Activated effector memory CD4-positive, alpha-beta T cell treated with Interleukin-2 at 50 U/mL for 16 hours (primary cell): ENCODE measurements around the gene CACNG3.
"Not testable (repeated sequence)": the region's sequence is repeated elsewhere in the genome, so short reads cannot be mapped to it uniquely, and the experiment has no call there.

Experiments
- DNase-seq: peaks from one replicate; pipeline ENCODE4 v3.0.0-alpha.2; 2020

Gene CACNG3

GRCh38 chr16:24281466-24281865 is 25.3 kb downstream of the CACNG3 start:
- DNase-seq: no peak

GRCh38 chr16:24282141-24282540 is 26.0 kb downstream of the CACNG3 start:
- DNase-seq: no peak

DNA sequence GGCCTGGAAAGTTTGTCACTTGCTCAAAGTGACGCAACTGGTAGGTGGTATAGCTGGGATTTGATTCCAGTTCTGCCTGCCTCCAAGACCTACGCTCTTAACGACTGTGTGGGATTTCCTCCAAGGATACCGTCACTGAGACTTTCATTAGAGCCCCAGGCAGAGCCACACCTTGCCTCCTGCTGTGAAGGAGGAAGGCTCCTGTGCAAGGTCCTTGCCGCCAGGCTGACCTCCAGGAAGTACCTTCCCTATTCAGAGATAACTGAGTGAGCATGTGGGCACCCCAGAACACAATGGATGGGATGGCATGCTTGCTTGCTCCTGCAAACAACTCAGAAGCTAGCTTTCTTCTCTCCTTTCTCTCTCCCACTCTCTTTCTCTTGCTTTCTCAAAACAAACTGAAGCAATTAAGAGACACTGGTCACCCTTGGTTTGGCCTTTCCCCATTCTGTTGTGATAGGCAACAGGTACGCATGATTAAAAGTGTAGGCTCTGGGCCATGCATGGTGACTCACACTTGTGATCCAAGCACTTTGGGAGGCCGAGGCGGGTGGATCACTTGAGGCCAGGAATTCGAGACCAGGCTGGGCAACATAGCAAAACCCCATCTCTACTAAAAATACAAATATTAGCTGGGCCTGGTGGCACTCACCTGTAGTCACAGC is 30.7 kb downstream of the CACNG3 start:
- no peak for DNase-seq

GRCh38 chr16:24288516-24288915 is 32.4 kb downstream of the CACNG3 start:
- no peak for DNase-seq

- DNase-seq: no peak
Measured at GRCh38 chr16:24289166-24289700, 33.1 kb downstream of the CACNG3 start.

DNA sequence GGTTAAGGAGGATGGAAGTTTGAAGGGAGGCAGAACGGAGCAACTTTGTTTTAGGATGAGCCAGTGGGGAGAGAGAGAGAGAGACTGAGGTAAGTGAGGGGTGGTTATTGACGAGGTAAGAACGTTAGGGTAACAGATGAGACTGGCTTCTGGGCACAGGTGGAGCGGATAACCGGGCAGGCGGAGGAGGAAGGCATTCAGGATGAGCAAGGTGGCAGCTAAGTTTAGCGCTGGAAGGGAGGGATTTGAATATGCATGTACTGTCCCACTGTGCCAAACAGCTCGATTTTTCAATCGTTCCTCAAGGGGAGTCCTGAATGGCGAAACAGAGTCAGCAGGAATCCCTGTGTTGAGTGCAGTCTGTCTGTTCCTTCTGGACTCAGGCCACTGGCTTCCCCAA is 35.8 kb downstream of the CACNG3 start:
- no peak for DNase-seq

DNA sequence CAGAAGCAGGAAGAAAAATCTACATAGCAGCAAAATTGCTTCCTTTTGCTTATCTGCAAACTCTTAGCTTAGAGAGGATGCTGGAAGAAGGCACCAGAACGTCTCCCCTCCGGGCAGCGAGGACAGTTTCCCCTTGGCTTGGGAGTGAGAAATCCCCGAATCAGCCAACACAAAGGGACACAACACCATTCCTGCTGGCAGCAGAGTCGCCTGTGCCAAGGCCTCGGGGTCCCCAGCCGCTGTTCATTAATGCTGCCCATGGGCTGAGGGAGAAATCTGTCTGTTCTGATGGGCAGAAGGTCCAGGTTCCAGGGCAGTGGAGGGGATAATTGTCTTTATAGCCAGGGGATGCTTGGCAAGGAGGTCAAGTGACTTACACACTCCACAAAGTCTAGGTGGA is 38.0 kb downstream of the CACNG3 start:
- DNase-seq: no peak

- no peak for DNase-seq
Measured at GRCh38 chr16:24297375-24297774, 41.2 kb downstream of the CACNG3 start.

DNA sequence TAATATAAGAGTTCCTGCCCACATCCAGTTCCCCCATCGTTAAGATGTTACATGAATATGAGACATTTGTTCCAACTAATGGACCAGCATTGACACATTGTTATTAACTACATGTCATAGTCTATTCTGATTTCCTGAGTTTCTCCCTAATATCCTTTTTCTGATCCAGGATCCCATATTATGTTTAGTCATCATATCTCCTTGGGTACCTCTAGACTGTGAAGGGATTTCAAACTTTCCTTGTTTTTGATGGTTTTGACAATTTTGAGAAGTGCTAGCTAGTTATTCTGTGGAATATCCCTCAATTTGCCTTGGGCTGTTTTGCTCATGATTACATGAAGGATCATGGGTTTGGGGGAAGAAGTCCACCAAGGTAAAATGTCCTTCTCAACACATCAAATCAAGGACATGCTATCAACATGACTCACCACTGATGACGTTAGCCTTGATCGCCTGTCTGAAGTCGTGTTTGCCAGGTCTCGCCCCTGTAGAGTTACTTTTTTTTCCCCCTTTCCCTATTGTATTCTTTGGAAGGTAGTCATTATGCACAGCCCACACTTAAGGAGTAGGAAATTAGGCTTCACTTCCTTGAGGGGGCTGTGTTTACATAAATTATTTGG is 42.5 kb downstream of the CACNG3 start:
- DNase-seq: no peak

DNA sequence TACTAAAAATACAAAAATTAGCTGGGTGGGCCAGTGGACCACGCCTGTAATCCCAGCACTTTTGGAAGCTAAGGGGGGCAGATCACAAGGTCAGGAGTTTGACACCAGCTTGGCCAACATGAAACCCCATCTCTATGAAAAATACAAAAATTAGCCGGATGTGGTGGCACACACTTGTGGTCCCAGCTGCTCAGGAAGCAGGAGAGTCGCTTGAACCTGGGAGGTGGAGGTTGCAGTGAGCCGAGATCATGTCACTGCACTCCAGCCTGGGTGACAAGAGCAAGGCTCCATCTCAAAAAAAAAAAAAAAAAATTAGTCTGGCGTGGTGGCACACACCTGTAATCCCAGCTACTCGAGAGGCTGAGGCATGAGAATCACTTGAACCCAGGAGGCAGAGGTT is 44.6 kb downstream of the CACNG3 start:
- DNase-seq: not testable (repeated sequence)

DNA sequence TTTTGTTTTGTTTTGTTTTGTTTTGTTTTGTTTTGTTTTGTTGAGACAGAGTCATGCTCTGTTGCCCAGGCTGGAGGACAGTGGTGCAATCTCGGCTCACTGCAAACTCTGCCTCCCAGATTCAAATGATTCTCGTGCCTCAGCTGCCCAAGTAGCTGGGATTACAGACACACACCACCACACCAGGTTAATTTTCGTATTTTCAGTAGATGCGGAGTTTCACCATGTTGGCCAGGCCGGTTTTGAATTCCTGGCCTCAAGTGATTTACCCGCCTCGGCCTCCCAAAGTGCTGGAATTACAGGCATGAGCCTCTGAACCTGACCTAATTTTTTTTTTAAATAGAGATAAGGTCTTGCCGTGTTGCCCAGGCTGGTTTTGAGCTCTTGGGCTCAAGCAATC is 46.5 kb downstream of the CACNG3 start:
- no peak for DNase-seq

DNA sequence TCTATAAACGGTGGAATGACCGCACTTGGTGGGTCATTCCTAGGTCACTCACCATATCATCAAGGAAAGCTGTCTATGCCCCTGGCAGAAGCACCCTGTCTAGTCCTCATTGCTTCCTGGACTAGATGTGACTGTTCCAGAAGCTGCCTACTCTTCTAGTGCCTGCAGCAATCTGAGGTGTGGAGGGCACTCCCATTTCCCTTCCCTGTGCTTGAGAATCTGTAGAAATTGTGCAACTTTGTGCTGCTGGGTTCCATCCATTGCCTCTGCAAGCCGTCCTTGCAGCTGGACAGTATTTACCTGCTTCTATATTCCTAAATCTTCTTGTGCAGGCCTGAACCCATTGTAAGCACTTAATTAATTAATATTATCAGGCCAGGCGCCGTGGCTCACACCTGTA is 52.1 kb downstream of the CACNG3 start:
- DNase-seq: no peak

- DNase-seq: no peak
Measured at GRCh38 chr16:24309258-24310142, 53.4 kb downstream of the CACNG3 start.

GRCh38 chr16:24315343-24315742 is 59.2 kb downstream of the CACNG3 start:
- no peak for DNase-seq

GRCh38 chr16:24318680-24319079 is 62.5 kb downstream of the CACNG3 start:
- DNase-seq: no peak

DNA sequence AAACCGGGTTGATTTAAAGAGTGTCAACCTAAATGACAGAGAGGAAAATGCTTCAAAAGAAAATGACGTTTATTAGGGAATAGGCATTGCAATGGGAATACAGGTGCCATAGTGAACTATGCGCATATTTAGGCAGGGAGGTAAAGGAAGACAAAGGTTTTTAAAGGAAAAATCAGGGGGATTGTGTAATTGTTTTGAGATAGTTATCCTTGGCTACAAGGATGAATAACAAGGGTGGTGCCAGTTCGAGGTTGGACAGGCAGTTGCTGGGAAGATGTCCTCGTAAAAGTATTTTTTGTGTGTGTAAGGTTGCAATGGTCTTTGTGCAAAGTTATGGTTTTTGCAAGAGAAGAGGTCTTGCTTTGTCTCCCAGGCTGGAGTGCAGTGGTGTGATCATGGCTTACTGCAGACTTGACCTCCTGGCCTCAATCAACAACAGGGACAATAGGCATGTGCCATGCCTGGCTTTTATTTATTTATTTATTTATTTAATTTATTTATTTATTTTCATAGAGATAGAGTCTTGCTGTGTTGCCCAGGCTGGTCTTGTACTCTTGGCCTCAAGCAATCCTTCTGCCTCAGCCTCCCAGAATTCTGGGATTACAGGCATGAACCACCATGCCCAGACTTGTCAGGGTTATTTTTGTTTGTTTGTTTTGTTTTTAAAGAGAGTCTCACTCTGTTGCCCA is 63.1 kb downstream of the CACNG3 start:
- no peak for DNase-seq

DNA sequence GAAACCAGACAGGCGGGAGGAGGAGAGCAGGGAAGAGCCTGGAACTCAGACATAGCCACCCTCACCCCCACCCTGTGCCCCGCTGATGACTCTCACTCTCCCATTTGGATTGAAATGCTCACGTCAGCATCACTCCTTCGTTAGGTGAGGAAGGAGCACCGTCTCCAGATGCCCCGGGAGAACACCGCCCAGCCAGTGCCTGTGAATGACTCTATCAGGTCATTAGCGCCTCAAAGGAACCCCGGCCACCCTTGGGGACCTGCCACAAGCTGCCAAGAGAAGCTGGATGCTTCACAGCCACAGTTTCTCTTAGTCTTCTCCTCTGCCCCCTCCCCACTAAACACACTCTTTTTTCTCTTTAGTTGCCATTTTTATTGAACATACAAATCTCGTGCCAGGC is 66.0 kb downstream of the CACNG3 start:
- DNase-seq: no peak

- no peak for DNase-seq
Measured at GRCh38 chr16:24324421-24324820, 68.3 kb downstream of the CACNG3 start.

DNA sequence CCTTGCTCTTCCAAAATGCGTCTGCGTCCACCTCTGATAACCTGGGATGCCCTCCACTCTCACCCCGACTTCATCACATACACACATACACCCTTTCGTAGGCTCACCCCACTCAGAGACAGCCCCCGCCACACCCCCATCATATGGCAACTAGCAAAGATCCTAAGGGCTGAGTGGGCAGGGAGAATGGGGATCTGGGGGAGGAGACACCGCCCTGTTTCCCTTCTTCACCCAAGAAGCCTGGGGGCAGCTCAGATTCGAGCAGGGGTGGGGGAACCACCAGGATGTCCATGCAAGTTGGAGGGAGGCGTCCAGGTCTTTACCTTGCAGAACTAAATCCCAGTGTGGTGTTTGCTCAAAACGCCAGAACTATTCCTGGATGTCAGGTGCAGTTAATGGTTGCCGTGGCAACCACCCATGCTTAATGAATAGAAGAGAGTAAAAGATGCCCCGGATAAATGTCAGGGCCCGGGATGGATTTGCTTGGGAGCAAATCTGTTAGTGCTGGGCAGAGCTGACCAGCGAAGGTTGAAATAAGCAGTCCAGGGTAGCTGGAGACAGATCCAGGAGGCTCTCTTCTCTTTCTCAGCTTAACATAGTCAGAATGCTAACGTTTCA is 72.8 kb downstream of the CACNG3 start:
- DNase-seq: no peak

DNA sequence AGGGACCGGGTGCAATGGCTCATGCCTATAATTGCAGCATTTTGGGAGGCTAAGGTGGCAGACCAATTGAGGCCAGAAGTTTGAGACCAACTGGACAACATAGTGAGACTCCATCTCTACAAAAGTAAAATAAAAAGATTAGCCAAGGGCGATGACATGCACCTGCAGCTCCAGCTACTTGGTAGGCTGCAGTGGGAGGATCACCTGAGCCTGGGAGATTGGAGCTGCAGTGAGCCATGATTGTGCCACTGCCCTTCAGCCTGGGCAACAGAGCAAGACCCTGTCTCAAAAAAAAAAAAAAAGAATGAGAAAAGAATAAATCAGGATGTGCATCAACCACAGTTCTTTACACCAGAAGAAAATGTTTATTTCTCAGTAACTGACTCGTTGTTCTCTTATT is 76.0 kb downstream of the CACNG3 start:
- no peak for DNase-seq

DNA sequence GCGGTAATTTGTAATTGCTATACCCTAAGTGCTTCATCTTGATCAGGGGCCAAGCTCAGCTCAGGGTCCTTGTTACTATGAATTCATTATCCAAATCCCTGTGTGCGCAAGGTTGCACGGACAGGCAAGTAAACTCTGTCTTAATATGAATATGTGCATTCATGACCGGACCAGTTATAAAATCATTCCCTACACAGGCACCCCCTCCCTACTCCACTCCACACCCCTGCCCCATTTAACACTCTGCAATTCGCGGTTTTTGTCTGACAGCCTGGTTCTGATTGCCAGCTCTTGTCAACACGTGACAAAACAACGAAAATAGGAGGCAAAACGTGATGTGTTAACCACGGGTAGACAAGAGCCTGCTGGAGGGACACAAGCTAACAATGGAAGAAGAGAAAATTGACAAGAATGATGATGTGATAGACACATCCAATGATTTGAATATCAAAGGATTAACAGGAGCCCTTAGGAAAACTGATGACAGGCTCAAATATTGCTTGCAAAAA is 76.5 kb downstream of the CACNG3 start:
- no peak for DNase-seq

- no peak for DNase-seq
Measured at GRCh38 chr16:24336491-24336890, 80.4 kb downstream of the CACNG3 start.
